Measurements from ENCODE around the gene PDCD1.

DNA sequence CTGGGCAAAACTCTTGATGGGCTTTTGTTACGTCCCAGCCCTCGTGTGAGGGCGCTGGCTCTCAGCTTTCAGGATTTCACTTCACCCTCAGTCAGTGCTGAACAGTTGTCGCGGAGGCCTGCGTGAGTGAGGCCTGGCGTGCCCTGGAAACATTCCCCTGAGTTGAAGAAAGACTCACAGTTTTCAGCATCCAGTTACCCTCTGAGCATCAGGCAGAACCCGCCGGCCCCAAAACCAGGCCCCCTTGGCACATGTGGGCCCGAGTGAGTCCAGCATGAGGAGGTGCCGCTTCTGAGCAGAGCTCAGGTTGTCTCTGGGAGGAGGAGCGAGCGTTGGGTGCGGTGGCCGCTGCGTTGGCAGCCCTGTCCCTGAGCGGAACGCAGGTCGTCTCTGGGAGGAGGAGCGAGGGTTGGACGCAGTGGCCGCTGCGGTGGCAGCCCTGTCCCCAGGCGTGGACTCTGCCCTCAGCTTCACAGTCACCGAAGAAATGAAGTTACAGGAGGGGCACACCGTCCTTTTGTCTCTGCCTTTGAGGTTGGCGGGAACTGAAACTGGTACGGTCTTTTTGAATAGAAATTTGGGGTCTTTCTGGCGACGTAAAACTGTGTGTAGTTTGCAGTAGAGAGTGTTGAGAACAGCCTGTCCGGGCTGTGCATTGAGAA is 49.8 kb downstream of the PDCD1 start, which contains the start of gene NEU4:
- TF ChIP-seq CTCF (conservative IDR thresholded peaks at IDR 0.05) (no peak), EZH2 (IDR thresholded peaks at IDR 0.05; ENCODE audit: low read depth) (no peak)
